ENCODE data around the gene RGCC. TPM values are rescaled to one million over a fixed set of nuclear protein-coding genes. Genes with fewer than 3 reads are reported as not detected.

Gene RGCC
- polyA plus RNA-seq, 2 of the 4 experiments (the other 2 are of a cell fraction): 0.43 to 1.3 TPM

- no peaks in the 10 kb centered on the region for H3K4me1 ChIP-seq
- FAIRE-seq (no peak), DNase-seq (ENCODE audit: low read depth in 1 of 2, low spot score in 1 of 2) (no peak), ATAC-seq (no peak)
- H3K27ac ChIP-seq: no peak overlapping the region
- ChIA-PET POLR2A (no interaction called here), CTCF (no interaction called here)
- WGBS (ENCODE audit: missing lambda C conversion rate): 42% methylated on average over 5 of the region's 5 CpGs
- no peak overlapping the region for H3K4me3 ChIP-seq
- H3K4me2 ChIP-seq: no peak overlapping the region
- no peak for TF ChIP-seq RFX5 (IDR thresholded peaks at IDR 0.05)
- TF ChIP-seq, protein P1, sequence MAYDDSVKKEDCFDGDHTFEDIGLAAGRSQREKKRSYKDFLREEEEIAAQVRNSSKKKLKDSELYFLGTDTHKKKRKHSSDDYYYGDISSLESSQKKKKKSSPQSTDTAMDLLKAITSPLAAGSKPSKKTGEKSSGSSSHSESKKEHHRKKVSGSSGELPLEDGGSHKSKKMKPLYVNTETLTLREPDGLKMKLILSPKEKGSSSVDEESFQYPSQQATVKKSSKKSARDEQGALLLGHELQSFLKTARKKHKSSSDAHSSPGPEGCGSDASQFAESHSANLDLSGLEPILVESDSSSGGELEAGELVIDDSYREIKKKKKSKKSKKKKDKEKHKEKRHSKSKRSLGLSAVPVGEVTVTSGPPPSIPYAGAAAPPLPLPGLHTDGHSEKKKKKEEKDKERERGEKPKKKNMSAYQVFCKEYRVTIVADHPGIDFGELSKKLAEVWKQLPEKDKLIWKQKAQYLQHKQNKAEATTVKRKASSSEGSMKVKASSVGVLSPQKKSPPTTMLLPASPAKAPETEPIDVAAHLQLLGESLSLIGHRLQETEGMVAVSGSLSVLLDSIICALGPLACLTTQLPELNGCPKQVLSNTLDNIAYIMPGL (CRISPR knock-in tag; IDR thresholded peaks at IDR 0.05; ENCODE audit: borderline replicate concordance): no peak
- no peak for TF ChIP-seq JUN (IDR thresholded peaks at IDR 0.05)
- TF ChIP-seq SMC3 (IDR thresholded peaks at IDR 0.05): no peak
- no peaks in the 10 kb centered on the region for H3K9me3 ChIP-seq
These were observed 39.3 kb upstream of the RGCC start for GRCh38 chr13:41418027-41418426.

GRCh38 chr13:41418731-41419130 is 38.6 kb upstream of the RGCC start:
- H3K4me3 ChIP-seq: no peak overlapping the region
- TF ChIP-seq POLR2A (IDR thresholded peaks at IDR 0.05; ENCODE audit: low read length) (no peak), ZNF302 (CRISPR knock-in tag; IDR thresholded peaks at IDR 0.05) (no peak), ATOH8 (CRISPR knock-in tag; IDR thresholded peaks at IDR 0.05; ENCODE audit: low read depth) (no peak), E2F6 (IDR thresholded peaks at IDR 0.05; ENCODE audit: borderline replicate concordance, low read depth) (no peak), RAD21 (conservative IDR thresholded peaks at IDR 0.05 in 1 of 2, IDR thresholded peaks at IDR 0.05 in 1 of 2) (no peak)
- TF ChIP-seq, protein P2, sequence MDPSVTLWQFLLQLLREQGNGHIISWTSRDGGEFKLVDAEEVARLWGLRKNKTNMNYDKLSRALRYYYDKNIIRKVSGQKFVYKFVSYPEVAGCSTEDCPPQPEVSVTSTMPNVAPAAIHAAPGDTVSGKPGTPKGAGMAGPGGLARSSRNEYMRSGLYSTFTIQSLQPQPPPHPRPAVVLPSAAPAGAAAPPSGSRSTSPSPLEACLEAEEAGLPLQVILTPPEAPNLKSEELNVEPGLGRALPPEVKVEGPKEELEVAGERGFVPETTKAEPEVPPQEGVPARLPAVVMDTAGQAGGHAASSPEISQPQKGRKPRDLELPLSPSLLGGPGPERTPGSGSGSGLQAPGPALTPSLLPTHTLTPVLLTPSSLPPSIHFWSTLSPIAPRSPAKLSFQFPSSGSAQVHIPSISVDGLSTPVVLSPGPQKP (IDR thresholded peaks at IDR 0.05; ENCODE audit: low read depth, low read length): no peak
- H3K4me2 ChIP-seq: no peak overlapping the region
- no peaks in the 10 kb centered on the region for H3K9me3 ChIP-seq
- WGBS (ENCODE audit: missing lambda C conversion rate): 92% methylated on average over 2 of the region's 2 CpGs
- FAIRE-seq (no peak), ATAC-seq (no peak), DNase-seq (ENCODE audit: low read depth in 1 of 2, low spot score in 1 of 2) (no peak)
- H3K27ac ChIP-seq: no peak overlapping the region
- H3K4me1 ChIP-seq: no peaks in the 10 kb centered on the region
- CTCF ChIA-PET: no interaction called here
- POLR2A ChIA-PET: no interaction called here

GRCh38 chr13:41419206-41419605 is 38.1 kb upstream of the RGCC start:
- no peak for ATAC-seq
- H3K9me3 ChIP-seq: no peaks in the 10 kb centered on the region
- FAIRE-seq: no peak
- no peak overlapping the region for H3K27ac ChIP-seq
- 0% methylated on average over 1 of the region's 1 CpG for WGBS (ENCODE audit: missing lambda C conversion rate)
- DNase-seq (ENCODE audit: low read depth in 1 of 2, low spot score in 1 of 2): no peak
- POLR2A ChIA-PET: no interaction called here
- no peak overlapping the region for H3K4me2 ChIP-seq
- no peaks in the 10 kb centered on the region for H3K4me1 ChIP-seq
- H3K4me3 ChIP-seq: no peak overlapping the region
- CTCF ChIA-PET: interaction anchor here (1.5 kb wide), 1 partner anchor 8 kb away, joined by 5 read pairs; no protein-coding TSS in a partner anchor
- TF ChIP-seq ATOH8 (CRISPR knock-in tag; IDR thresholded peaks at IDR 0.05; ENCODE audit: low read depth): no peak
- no peak for TF ChIP-seq CBX8 (IDR thresholded peaks at IDR 0.05)
- no peak for TF ChIP-seq CHD4 (IDR thresholded peaks at IDR 0.05; ENCODE audit: borderline replicate concordance)
- TF ChIP-seq POLR2A (IDR thresholded peaks at IDR 0.05; ENCODE audit: low read length): no peak
- TF ChIP-seq, protein P2 (IDR thresholded peaks at IDR 0.05; ENCODE audit: low read depth, low read length): no peak
- no peak for TF ChIP-seq BHLHE40 (IDR thresholded peaks at IDR 0.05; ENCODE audit: low read depth, low read length)
- TF ChIP-seq, protein P3, sequence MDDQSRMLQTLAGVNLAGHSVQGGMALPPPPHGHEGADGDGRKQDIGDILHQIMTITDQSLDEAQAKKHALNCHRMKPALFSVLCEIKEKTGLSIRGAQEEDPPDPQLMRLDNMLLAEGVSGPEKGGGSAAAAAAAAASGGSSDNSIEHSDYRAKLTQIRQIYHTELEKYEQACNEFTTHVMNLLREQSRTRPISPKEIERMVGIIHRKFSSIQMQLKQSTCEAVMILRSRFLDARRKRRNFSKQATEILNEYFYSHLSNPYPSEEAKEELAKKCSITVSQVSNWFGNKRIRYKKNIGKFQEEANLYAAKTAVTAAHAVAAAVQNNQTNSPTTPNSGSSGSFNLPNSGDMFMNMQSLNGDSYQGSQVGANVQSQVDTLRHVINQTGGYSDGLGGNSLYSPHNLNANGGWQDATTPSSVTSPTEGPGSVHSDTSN (IDR thresholded peaks at IDR 0.05): no peak
- TF ChIP-seq RCOR1 (IDR thresholded peaks at IDR 0.05; ENCODE audit: low read depth, low read length): no peak
- TF ChIP-seq, protein P4, sequence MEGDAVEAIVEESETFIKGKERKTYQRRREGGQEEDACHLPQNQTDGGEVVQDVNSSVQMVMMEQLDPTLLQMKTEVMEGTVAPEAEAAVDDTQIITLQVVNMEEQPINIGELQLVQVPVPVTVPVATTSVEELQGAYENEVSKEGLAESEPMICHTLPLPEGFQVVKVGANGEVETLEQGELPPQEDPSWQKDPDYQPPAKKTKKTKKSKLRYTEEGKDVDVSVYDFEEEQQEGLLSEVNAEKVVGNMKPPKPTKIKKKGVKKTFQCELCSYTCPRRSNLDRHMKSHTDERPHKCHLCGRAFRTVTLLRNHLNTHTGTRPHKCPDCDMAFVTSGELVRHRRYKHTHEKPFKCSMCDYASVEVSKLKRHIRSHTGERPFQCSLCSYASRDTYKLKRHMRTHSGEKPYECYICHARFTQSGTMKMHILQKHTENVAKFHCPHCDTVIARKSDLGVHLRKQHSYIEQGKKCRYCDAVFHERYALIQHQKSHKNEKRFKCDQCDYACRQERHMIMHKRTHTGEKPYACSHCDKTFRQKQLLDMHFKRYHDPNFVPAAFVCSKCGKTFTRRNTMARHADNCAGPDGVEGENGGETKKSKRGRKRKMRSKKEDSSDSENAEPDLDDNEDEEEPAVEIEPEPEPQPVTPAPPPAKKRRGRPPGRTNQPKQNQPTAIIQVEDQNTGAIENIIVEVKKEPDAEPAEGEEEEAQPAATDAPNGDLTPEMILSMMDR (IDR thresholded peaks at IDR 0.05): no peak
- no peak for TF ChIP-seq POLR2AphosphoS2 (conservative IDR thresholded peaks at IDR 0.05; ENCODE audit: low read length)
- no peak for TF ChIP-seq MYC (IDR thresholded peaks at IDR 0.05; ENCODE audit: borderline replicate concordance, low read length)
- no peak for TF ChIP-seq RNF2 (IDR thresholded peaks at IDR 0.05; ENCODE audit: borderline replicate concordance, low read depth)
- TF ChIP-seq KDM1A (IDR thresholded peaks at IDR 0.05; ENCODE audit: low read depth): no peak
- no peak for TF ChIP-seq BCL3 (IDR thresholded peaks at IDR 0.05)
- no peak for TF ChIP-seq HDAC2 (IDR thresholded peaks at IDR 0.05)
- no peak for TF ChIP-seq NFE2L2 (conservative IDR thresholded peaks at IDR 0.05; ENCODE audit: low read length)
